AG04449 (cell line): Measurements from ENCODE around the gene CASS4.
A peak's percentile ranks its signal among the peaks of the same experiment; 100 is the strongest.
"Not testable (repeated sequence)": the region's sequence is repeated elsewhere in the genome, so short reads cannot be mapped to it uniquely, and the experiment has no call there.

Source experiments
- CTCF ChIA-PET: fragments of 350-600 bp; formaldehyde crosslinking; extraction: SDS; loops from one replicate; lab custom pipeline; 2021; ENCODE audit warnings: antibody characterized with exemption; lab: Yijun Ruan, JAX
- POLR2A ChIA-PET: fragments of 400-600, 350-600 bp; formaldehyde crosslinking; extraction: SDS; loops from one replicate; lab custom pipeline; 2020; ENCODE audit warnings: antibody characterized with exemption, inconsistent platforms; lab: Yijun Ruan, JAX
- DNase-seq: peaks from one replicate; pipeline ENCODE4 v3.0.0-alpha.2; 2010; ENCODE audit warnings: low read depth, low spot score
- H3K4me3 ChIP-seq: 2 replicates; pipeline ENCODE4 v1.5.1; 2011; ENCODE audit warnings: low read depth, mild to moderate bottlenecking, control low read depth, low read length
- CTCF ChIP-seq: IDR thresholded peaks from one replicate; pipeline ENCODE4 v1.5.1; 2011; ENCODE audit warnings: mild to moderate bottlenecking, moderate library complexity, low read length, control low read depth, inconsistent platforms; ENCODE audit not compliant: insufficient read depth; ENCODE audit errors: missing control alignments

The CASS4 gene

GRCh38 chr20:56409956-56410355, 2.1 kb upstream of the CASS4 start:
- no peak overlapping the region for H3K4me3 ChIP-seq
- ChIA-PET POLR2A (no interaction called here), CTCF (interaction anchor here (1.1 to 8.5 kb wide), 5 partner anchors 9 to 14 kb away, joined by 3 to 52 read pairs (median 4); no protein-coding TSS in a partner anchor)
- no peak for TF ChIP-seq CTCF
- DNase-seq = no peak

- DNase-seq, H3K4me3 ChIP-seq: not testable (repeated sequence)
- CTCF ChIA-PET = interaction anchor here (1.5 to 8.5 kb wide), 4 partner anchors 10 to 105 kb away, joined by 3 to 52 read pairs (median 12); no protein-coding TSS in a partner anchor
- POLR2A ChIA-PET = interaction anchor here (0.6 to 1.9 kb wide), 7 partner anchors 11 to 950 kb away, joined by 3 to 15 read pairs (median 4); partner anchors contain the start of gene AURKA
Measured at GRCh38 chr20:56411287-56411686, 773 bp upstream of the CASS4 start.

- CTCF ChIA-PET = interaction anchor here (0.8 to 8.5 kb wide), 6 partner anchors 11 to 103 kb away, joined by 3 to 52 read pairs (median 6); no protein-coding TSS in a partner anchor
- TF ChIP-seq CTCF = no peak
- peak overlapping the region; percentile 58 for H3K4me3 ChIP-seq
Measured at GRCh38 chr20:56412473-56412790, 372 bp downstream of the CASS4 start.

GRCh38 chr20:56412949-56413348, 889 bp downstream of the CASS4 start:
- CTCF ChIA-PET = interaction anchor here (0.8 to 8.5 kb wide), 5 partner anchors 10 to 18 kb away, joined by 3 to 52 read pairs (median 4); no protein-coding TSS in a partner anchor
- peak overlapping the region; percentile 58 for H3K4me3 ChIP-seq
- DNase-seq = no peak
- POLR2A ChIA-PET = interaction anchor here (0.7 to 1.9 kb wide), 5 partner anchors 16 to 948 kb away, joined by 3 to 15 read pairs (median 5); no protein-coding TSS in a partner anchor
- no peak for TF ChIP-seq CTCF

More at GRCh38 chr20:56412473-56412790, 372 bp downstream of the CASS4 start:
- no peak for DNase-seq
- POLR2A ChIA-PET = interaction anchor here (1.0 to 1.9 kb wide), 5 partner anchors 17 to 28 kb away, joined by 4 to 15 read pairs (median 6); partner anchors contain the start of gene AURKA

- peak; percentile 83 for DNase-seq
- no peak for TF ChIP-seq CTCF
- CTCF ChIA-PET = interaction anchor here (1.2 kb wide), 1 partner anchor 8 kb away, joined by 4 read pairs; no protein-coding TSS in a partner anchor
- POLR2A ChIA-PET = interaction anchor here (1.9 kb wide), 1 partner anchor 25 kb away, joined by 7 read pairs; no protein-coding TSS in a partner anchor
- no peak overlapping the region; the same call in 1 of the 2 replicates for H3K4me3 ChIP-seq
Measured at GRCh38 chr20:56414842-56415765, 3.0 kb downstream of the CASS4 start.

GRCh38 chr20:56417402-56417801, 5.3 kb downstream of the CASS4 start:
- ChIA-PET POLR2A (interaction anchor here (2.4 to 2.5 kb wide), 2 partner anchors 12 to 22 kb away, joined by 8 to 11 read pairs; no protein-coding TSS in a partner anchor), CTCF (interaction anchor here (1.4 kb wide), 1 partner anchor 22 kb away, joined by 3 read pairs; no protein-coding TSS in a partner anchor)
- H3K4me3 ChIP-seq = no peak overlapping the region
- no peak for TF ChIP-seq CTCF
- no peak for DNase-seq
